CD4-positive, CD25-positive, alpha-beta regulatory T cell (primary cell): Measurements from ENCODE around the gene RABGAP1L. TPM values are rescaled to one million over a fixed set of nuclear protein-coding genes. Genes with fewer than 3 reads are reported as not detected.

Source experiments
- ATAC-seq, 2 donors: fragments of 150-1000 bp; cut with Tn5 transposase; one replicate each; pipeline ENCODE4 v1.10.0; 2021; ENCODE audit warnings: low read depth in 2 of 2, moderate number of reproducible peaks in 2 of 2, moderate library complexity in 1 of 2
- DNase-seq, 3 donors: peaks; one replicate each; pipeline versions ENCODE4 v3.0.0 to v3.0.0-alpha.2; 2012 to 2022; ENCODE audit warnings: mixed read lengths in 1 of 3
- H3K27ac ChIP-seq: one replicate; pipeline ENCODE4 v1.7.0; 2013; ENCODE audit warnings: mild to moderate bottlenecking, low read length; ENCODE audit not compliant: insufficient read depth, poor library complexity, severe bottlenecking
- H3K27me3 ChIP-seq: one replicate; pipeline ENCODE4 v1.7.0; 2013; ENCODE audit warnings: low read length; ENCODE audit not compliant: control insufficient read depth, insufficient read depth
- H3K36me3 ChIP-seq: one replicate; pipeline ENCODE4 v1.7.0; 2013; ENCODE audit warnings: mild to moderate bottlenecking, low read length, moderate library complexity; ENCODE audit not compliant: control insufficient read depth, insufficient read depth
- H3K4me1 ChIP-seq: 2 replicates; pipeline ENCODE4 v1.7.0; 2013; ENCODE audit warnings: mild to moderate bottlenecking, low read length; ENCODE audit not compliant: insufficient read depth, control insufficient read depth, poor library complexity, severe bottlenecking
- H3K4me3 ChIP-seq: one replicate; pipeline ENCODE4 v1.7.0; 2013; ENCODE audit warnings: low read depth, mild to moderate bottlenecking, low read length, moderate library complexity
- H3K9me3 ChIP-seq, 2 experiments: 1 replicate in 1 of 2; 2 replicates in 1 of 2; pipeline ENCODE4 v1.7.0; 2013; ENCODE audit warnings: low read length in 2 of 2, mild to moderate bottlenecking in 1 of 2, moderate library complexity in 1 of 2; ENCODE audit not compliant: control insufficient read depth in 2 of 2
- H3K27ac Mint-ChIP-seq, 3 donors: one replicate each; pipeline ENCODE4 v1.8.0; 2020 to 2022; ENCODE audit warnings: mild to moderate bottlenecking in 3 of 3, mixed read lengths in 3 of 3, moderate library complexity in 2 of 3
- H3K27me3 Mint-ChIP-seq: one replicate; pipeline ENCODE4 v1.8.0; 2022; ENCODE audit warnings: mild to moderate bottlenecking, mixed read lengths
- H3K36me3 Mint-ChIP-seq: one replicate; pipeline ENCODE4 v1.8.0; 2020; ENCODE audit warnings: mixed read lengths
- H3K4me1 Mint-ChIP-seq, 4 donors: one replicate each; pipeline ENCODE4 v1.8.0; 2020 to 2022; ENCODE audit warnings: mixed read lengths in 4 of 4, mild to moderate bottlenecking in 1 of 4
- H3K4me3 Mint-ChIP-seq, 4 donors: one replicate each; pipeline ENCODE4 v1.8.0; 2020 to 2022; ENCODE audit warnings: mild to moderate bottlenecking in 4 of 4, mixed read lengths in 4 of 4, moderate library complexity in 3 of 4
- H3K9me3 Mint-ChIP-seq, 7 donors: one replicate each; pipeline ENCODE4 v1.8.0; 2020 to 2022; ENCODE audit warnings: mixed read lengths in 7 of 7, mild to moderate bottlenecking in 3 of 7, moderate library complexity in 2 of 7
- polyA plus RNA-seq, 4 donors: library from polyadenylated mRNA; unstranded; fragments of 300-500 nt; fragmentation: Illumina TruSeq; gene quantifications; one replicate each; pipeline ENCODE4 v1.2.3, GENCODE V29; 2021
- total RNA-seq: library from RNA; stranded (reverse); gene quantifications from one replicate; pipeline ENCODE4 v1.2.3, GENCODE V29; 2022

RABGAP1L gene
- total and polyA plus RNA-seq, 5 donors from 2014 or later = 69.7 to 118 (median 84.9) TPM

- H3K4me3 ChIP-seq = no peak overlapping the region
- no peak for ATAC-seq
- H3K36me3 ChIP-seq = no peaks in the 10 kb centered on the region
- H3K4me3 Mint-ChIP-seq = no peak overlapping the region
- no peaks in the 10 kb centered on the region for H3K9me3 ChIP-seq
- peaks cover 6% of the 10 kb centered on the region for H3K36me3 Mint-ChIP-seq
- H3K4me1 ChIP-seq = no peaks in the 10 kb centered on the region
- H3K4me1 Mint-ChIP-seq = peaks cover 0 to 14% (median 6%) of the 10 kb centered on the region in 4 donors
- H3K9me3 Mint-ChIP-seq = no peaks in the 10 kb centered on the region
- no peak overlapping the region for H3K27ac ChIP-seq
- no peak overlapping the region for H3K27ac Mint-ChIP-seq
- H3K27me3 Mint-ChIP-seq = no peaks in the 10 kb centered on the region
- no peak for DNase-seq
- H3K27me3 ChIP-seq = no peaks in the 10 kb centered on the region
These were observed 292.1 kb downstream of the RABGAP1L start for GRCh38 chr1:174451408-174451807.

- Mint-ChIP-seq H3K36me3 (peaks cover 26% of the 10 kb centered on the region), H3K9me3 (peaks cover 0 to 7% (median 1%) of the 10 kb centered on the region in 7 donors), H3K27me3 (no peaks in the 10 kb centered on the region), H3K4me3 (peak overlapping the region in 1 of 4 donors; percentile 83), H3K4me1 (peaks cover 0 to 11% (median 0%) of the 10 kb centered on the region in 4 donors), H3K27ac (no peak overlapping the region)
- no peak overlapping the region for H3K27ac ChIP-seq
- no peaks in the 10 kb centered on the region for H3K27me3 ChIP-seq
- H3K36me3 ChIP-seq = no peaks in the 10 kb centered on the region
- DNase-seq (no peak), ATAC-seq (no peak)
- peaks cover 0 to 4% of the 10 kb centered on the region in 2 experiments for H3K9me3 ChIP-seq
- no peaks in the 10 kb centered on the region for H3K4me1 ChIP-seq
- H3K4me3 ChIP-seq = no peak overlapping the region
These were observed 306.5 kb downstream of the RABGAP1L start for GRCh38 chr1:174465855-174466254.

GRCh38 chr1:174466607-174467006 lies 307.3 kb downstream of the RABGAP1L start:
- peaks cover 23% of the 10 kb centered on the region for H3K36me3 Mint-ChIP-seq
- no peak for ATAC-seq

GRCh38 chr1:174469052-174469451 lies 309.7 kb downstream of the RABGAP1L start:
- Mint-ChIP-seq H3K9me3 (peaks cover 0 to 1% (median 0%) of the 10 kb centered on the region in 7 donors), H3K4me1 (peaks cover 0 to 13% (median 0%) of the 10 kb centered on the region in 4 donors), H3K27ac (no peak overlapping the region)

More at GRCh38 chr1:174466607-174467006, 307.3 kb downstream of the RABGAP1L start:
- DNase-seq = no peak
- Histone ChIP-seq H3K27me3 (no peaks in the 10 kb centered on the region), H3K4me3 (no peak overlapping the region), H3K4me1 (no peaks in the 10 kb centered on the region), H3K36me3 (no peaks in the 10 kb centered on the region), H3K9me3 (peaks cover 0 to 4% of the 10 kb centered on the region in 2 experiments), H3K27ac (no peak overlapping the region)
- peaks cover 0 to 7% (median 1%) of the 10 kb centered on the region in 7 donors for H3K9me3 Mint-ChIP-seq
- no peaks in the 10 kb centered on the region for H3K27me3 Mint-ChIP-seq
- peak overlapping the region in 1 of 3 donors; percentile 35 for H3K27ac Mint-ChIP-seq
- no peak overlapping the region for H3K4me3 Mint-ChIP-seq
- H3K4me1 Mint-ChIP-seq = peaks cover 0 to 13% (median 0%) of the 10 kb centered on the region in 4 donors

GRCh38 chr1:174469687-174470086 lies 310.4 kb downstream of the RABGAP1L start:
- Mint-ChIP-seq H3K9me3 (no peaks in the 10 kb centered on the region), H3K4me3 (no peak overlapping the region)

More at GRCh38 chr1:174469052-174469451, 309.7 kb downstream of the RABGAP1L start:
- H3K4me3 ChIP-seq = no peak overlapping the region
- H3K4me1 ChIP-seq = no peaks in the 10 kb centered on the region
- no peak overlapping the region for H3K4me3 Mint-ChIP-seq
- H3K36me3 ChIP-seq = no peaks in the 10 kb centered on the region
- H3K36me3 Mint-ChIP-seq = peaks cover 11% of the 10 kb centered on the region
- DNase-seq = no peak
- H3K27me3 ChIP-seq = no peaks in the 10 kb centered on the region
- no peak for ATAC-seq
- H3K9me3 ChIP-seq = no peaks in the 10 kb centered on the region
- no peaks in the 10 kb centered on the region for H3K27me3 Mint-ChIP-seq
- no peak overlapping the region for H3K27ac ChIP-seq

GRCh38 chr1:174479281-174479680 lies 320.0 kb downstream of the RABGAP1L start:
- H3K4me1 ChIP-seq = no peaks in the 10 kb centered on the region
- no peaks in the 10 kb centered on the region for H3K27me3 Mint-ChIP-seq
- no peaks in the 10 kb centered on the region for H3K27me3 ChIP-seq
- H3K4me1 Mint-ChIP-seq = peaks cover 0 to 4% (median under 1%) of the 10 kb centered on the region in 4 donors
- H3K9me3 Mint-ChIP-seq = peaks cover 0 to 2% (median 0%) of the 10 kb centered on the region in 7 donors
- DNase-seq (no peak), ATAC-seq (no peak)
- H3K4me3 ChIP-seq = no peak overlapping the region
- H3K4me3 Mint-ChIP-seq = no peak overlapping the region
- H3K27ac ChIP-seq = no peak overlapping the region
- H3K27ac Mint-ChIP-seq = no peak overlapping the region
- no peaks in the 10 kb centered on the region for H3K36me3 Mint-ChIP-seq
- no peaks in the 10 kb centered on the region for H3K9me3 ChIP-seq
- H3K36me3 ChIP-seq = no peaks in the 10 kb centered on the region

More at GRCh38 chr1:174469687-174470086, 310.4 kb downstream of the RABGAP1L start:
- Histone ChIP-seq H3K27me3 (no peaks in the 10 kb centered on the region), H3K4me3 (no peak overlapping the region), H3K27ac (no peak overlapping the region), H3K4me1 (no peaks in the 10 kb centered on the region), H3K9me3 (no peaks in the 10 kb centered on the region), H3K36me3 (no peaks in the 10 kb centered on the region)
- Mint-ChIP-seq H3K36me3 (peaks cover 5% of the 10 kb centered on the region), H3K27me3 (no peaks in the 10 kb centered on the region), H3K4me1 (peaks cover 0 to 13% (median 0%) of the 10 kb centered on the region in 4 donors), H3K27ac (no peak overlapping the region)
- no peak for DNase-seq
- no peak for ATAC-seq

GRCh38 chr1:174480324-174480723 lies 321.0 kb downstream of the RABGAP1L start:
- Histone ChIP-seq H3K36me3 (no peaks in the 10 kb centered on the region), H3K9me3 (no peaks in the 10 kb centered on the region), H3K4me1 (no peaks in the 10 kb centered on the region), H3K4me3 (no peak overlapping the region), H3K27ac (no peak overlapping the region), H3K27me3 (no peaks in the 10 kb centered on the region)
- Mint-ChIP-seq H3K27ac (no peak overlapping the region), H3K4me3 (no peak overlapping the region), H3K9me3 (peaks cover 0 to 2% (median 0%) of the 10 kb centered on the region in 7 donors), H3K4me1 (peaks cover 0 to 4% (median 1%) of the 10 kb centered on the region in 4 donors), H3K36me3 (no peaks in the 10 kb centered on the region), H3K27me3 (no peaks in the 10 kb centered on the region)
- DNase-seq (no peak), ATAC-seq (no peak)

- H3K4me3 Mint-ChIP-seq = no peak overlapping the region
- ATAC-seq (no peak), DNase-seq (no peak)
- no peak overlapping the region for H3K27ac Mint-ChIP-seq
- no peaks in the 10 kb centered on the region for H3K9me3 ChIP-seq
- peaks cover 19% of the 10 kb centered on the region for H3K36me3 Mint-ChIP-seq
- no peaks in the 10 kb centered on the region for H3K36me3 ChIP-seq
- peaks cover 9 to 34% (median 14%) of the 10 kb centered on the region in 4 donors for H3K4me1 Mint-ChIP-seq
- H3K4me3 ChIP-seq = no peak overlapping the region
- peaks cover 0 to 11% (median 4%) of the 10 kb centered on the region in 7 donors for H3K9me3 Mint-ChIP-seq
- no peak overlapping the region for H3K27ac ChIP-seq
- H3K4me1 ChIP-seq = no peaks in the 10 kb centered on the region
- H3K27me3 ChIP-seq = no peaks in the 10 kb centered on the region
- H3K27me3 Mint-ChIP-seq = peaks cover 6% of the 10 kb centered on the region
These were observed 332.3 kb downstream of the RABGAP1L start for GRCh38 chr1:174491606-174492005.
